ENCODE data around the gene SMURF1.

SMURF1 gene

GRCh38 chr7:98993024-98993897 is 150.6 kb downstream of the SMURF1 start:
- no peak overlapping the region for H3K4me3 ChIP-seq (ENCODE audit: low read depth, low read length)

- no peak overlapping the region for H3K4me3 ChIP-seq (ENCODE audit: low read depth, low read length)
Observed at GRCh38 chr7:98992076-98992475, 151.8 kb downstream of the SMURF1 start.

- H3K4me3 ChIP-seq (ENCODE audit: low read depth, low read length), result no peak overlapping the region
Observed at GRCh38 chr7:98991141-98991540, 152.8 kb downstream of the SMURF1 start.

- no peak overlapping the region for H3K4me3 ChIP-seq (ENCODE audit: low read depth, low read length)
Observed at GRCh38 chr7:98990356-98990755, 153.6 kb downstream of the SMURF1 start.

GRCh38 chr7:98988641-98989040 is 155.3 kb downstream of the SMURF1 start:
- H3K4me3 ChIP-seq (ENCODE audit: low read depth, low read length), result no peak overlapping the region

- no peak overlapping the region for H3K4me3 ChIP-seq (ENCODE audit: low read depth, low read length)
Observed at GRCh38 chr7:98985945-98986344, 158.0 kb downstream of the SMURF1 start.

GRCh38 chr7:98985406-98985805 is 158.5 kb downstream of the SMURF1 start:
- H3K4me3 ChIP-seq (ENCODE audit: low read depth, low read length), result no peak overlapping the region

- H3K4me3 ChIP-seq (ENCODE audit: low read depth, low read length), result no peak overlapping the region
Observed at GRCh38 chr7:98984126-98984525, 159.8 kb downstream of the SMURF1 start.

- H3K4me3 ChIP-seq (ENCODE audit: low read depth, low read length), result no peak overlapping the region
Observed at GRCh38 chr7:98982686-98983085, 161.2 kb downstream of the SMURF1 start.

- H3K4me3 ChIP-seq (ENCODE audit: low read depth, low read length), result no peak overlapping the region
Observed at GRCh38 chr7:98981701-98982100, 162.2 kb downstream of the SMURF1 start.

- no peak overlapping the region for H3K4me3 ChIP-seq (ENCODE audit: low read depth, low read length)
Observed at GRCh38 chr7:98978672-98979071, 165.2 kb downstream of the SMURF1 start.

Data from iPS-11a (cell line).